ENCODE data around the gene ARHGAP11A.

The ARHGAP11A gene

DNA sequence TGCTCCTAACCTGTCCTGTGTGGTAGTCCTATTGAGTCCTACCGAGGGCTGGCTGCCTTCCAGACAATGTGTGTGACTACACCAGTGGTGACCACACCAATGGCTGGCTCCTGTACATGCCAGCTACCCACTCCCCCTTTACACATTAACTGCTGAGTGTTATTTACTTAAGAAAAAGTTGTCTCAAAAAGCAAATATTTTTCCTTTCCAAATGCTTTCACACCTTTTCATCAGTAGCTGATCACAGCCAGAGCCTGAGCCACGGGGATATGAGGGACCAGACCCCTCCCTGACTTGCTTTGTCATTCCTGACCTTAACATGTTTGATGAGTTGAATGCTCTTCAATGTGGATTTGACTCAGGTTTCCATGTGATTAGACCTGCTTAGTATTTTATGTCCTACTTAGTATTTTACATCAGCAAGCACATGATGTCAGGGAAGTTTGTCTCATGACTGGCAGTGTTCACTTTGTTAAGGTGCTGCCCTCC is 72.9 kb downstream of the ARHGAP11A start:
- no peak for DNase-seq
